Activated naive CD8-positive, alpha-beta T cell treated with anti-CD3 and anti-CD28 coated beads, Interleukin-2, amount 10 ng/mL, durations not matched to agents 7 days and 5 days (primary cell): ENCODE results near the gene KAZN. TPM values are rescaled to one million over a fixed set of nuclear protein-coding genes. Genes with fewer than 3 reads are reported as not detected.

ENCODE experiments used
- ATAC-seq: fragments of 150-1000 bp; cut with Tn5 transposase; one replicate; pipeline ENCODE4 v1.10.0; 2021; ENCODE audit warnings: low read depth, moderate library complexity
- POLR2A ChIA-PET: fragments of 350-600 bp; sonication (Branson Sonifier 250); formaldehyde crosslinking; loops from one replicate; lab custom pipeline; 2021; ENCODE audit warnings: antibody characterized with exemption; lab: Charles Lee
- DNase-seq: peaks from one replicate; pipeline ENCODE4 v3.0.0; 2021
- H3K27ac Mint-ChIP-seq: one replicate; pipeline ENCODE4 v1.8.0; 2022; ENCODE audit warnings: mild to moderate bottlenecking, mixed read lengths
- H3K27me3 Mint-ChIP-seq: one replicate; pipeline ENCODE4 v1.8.0; 2022; ENCODE audit warnings: mild to moderate bottlenecking, moderate library complexity, mixed read lengths
- H3K36me3 Mint-ChIP-seq: one replicate; pipeline ENCODE4 v1.8.0; 2021; ENCODE audit warnings: mild to moderate bottlenecking, mixed read lengths
- H3K4me1 Mint-ChIP-seq: one replicate; pipeline ENCODE4 v1.8.0; 2021; ENCODE audit warnings: mixed read lengths
- H3K4me3 Mint-ChIP-seq: one replicate; pipeline ENCODE4 v1.8.0; 2022; ENCODE audit warnings: mild to moderate bottlenecking, moderate library complexity, mixed read lengths
- H3K9me3 Mint-ChIP-seq: one replicate; pipeline ENCODE4 v1.8.0; 2021; ENCODE audit warnings: mixed read lengths
- total RNA-seq, 2 experiments: library from RNA; stranded (reverse); gene quantifications; one replicate each; pipeline ENCODE4 v1.2.3, GENCODE V29; 2021

KAZN gene
- total RNA-seq, 2 experiments from 2014 or later, result 0.91 to 1.4 TPM

- no peaks in the 10 kb centered on the region for H3K36me3 Mint-ChIP-seq
- ATAC-seq, result no peak
- no peak overlapping the region for H3K4me3 Mint-ChIP-seq
- peaks cover 3% of the 10 kb centered on the region for H3K27me3 Mint-ChIP-seq
- no peaks in the 10 kb centered on the region for H3K4me1 Mint-ChIP-seq
- H3K27ac Mint-ChIP-seq, result no peak overlapping the region
- no peaks in the 10 kb centered on the region for H3K9me3 Mint-ChIP-seq
- no peak for DNase-seq
- POLR2A ChIA-PET, result no interaction called here
Measured at GRCh38 chr1:14876747-14877146, 278.3 kb downstream of the KAZN start.

- no peaks in the 10 kb centered on the region for H3K9me3 Mint-ChIP-seq
- no peak overlapping the region for H3K4me3 Mint-ChIP-seq
- ATAC-seq, result no peak
- no peak overlapping the region for H3K27ac Mint-ChIP-seq
- no peaks in the 10 kb centered on the region for H3K4me1 Mint-ChIP-seq
- H3K27me3 Mint-ChIP-seq, result peaks cover 2% of the 10 kb centered on the region
- POLR2A ChIA-PET, result no interaction called here
- no peaks in the 10 kb centered on the region for H3K36me3 Mint-ChIP-seq
- DNase-seq, result no peak
Measured at GRCh38 chr1:14877224-14877623, 278.7 kb downstream of the KAZN start.

GRCh38 chr1:14878124-14878523 is 279.6 kb downstream of the KAZN start:
- POLR2A ChIA-PET, result no interaction called here
- no peak overlapping the region for H3K27ac Mint-ChIP-seq
- no peaks in the 10 kb centered on the region for H3K4me1 Mint-ChIP-seq
- H3K4me3 Mint-ChIP-seq, result no peak overlapping the region
- H3K36me3 Mint-ChIP-seq, result no peaks in the 10 kb centered on the region
- no peaks in the 10 kb centered on the region for H3K9me3 Mint-ChIP-seq
- ATAC-seq (no peak), DNase-seq (no peak)
- peaks cover 2% of the 10 kb centered on the region for H3K27me3 Mint-ChIP-seq

GRCh38 chr1:14878951-14879350 is 280.5 kb downstream of the KAZN start:
- DNase-seq (no peak), ATAC-seq (no peak)
- no peak overlapping the region for H3K27ac Mint-ChIP-seq
- H3K27me3 Mint-ChIP-seq, result peaks cover 2% of the 10 kb centered on the region
- no peaks in the 10 kb centered on the region for H3K36me3 Mint-ChIP-seq
- H3K4me3 Mint-ChIP-seq, result no peak overlapping the region
- no peaks in the 10 kb centered on the region for H3K4me1 Mint-ChIP-seq
- no peaks in the 10 kb centered on the region for H3K9me3 Mint-ChIP-seq
- POLR2A ChIA-PET, result no interaction called here

- Mint-ChIP-seq H3K9me3 (no peaks in the 10 kb centered on the region), H3K27ac (no peak overlapping the region), H3K4me3 (no peak overlapping the region), H3K36me3 (no peaks in the 10 kb centered on the region), H3K27me3 (peaks cover 2% of the 10 kb centered on the region), H3K4me1 (no peaks in the 10 kb centered on the region)
- ATAC-seq (no peak), DNase-seq (no peak)
- POLR2A ChIA-PET, result no interaction called here
Measured at GRCh38 chr1:14880456-14881316, 282.2 kb downstream of the KAZN start.

- Mint-ChIP-seq H3K27ac (no peak overlapping the region), H3K4me1 (no peaks in the 10 kb centered on the region), H3K36me3 (no peaks in the 10 kb centered on the region), H3K27me3 (no peaks in the 10 kb centered on the region), H3K9me3 (no peaks in the 10 kb centered on the region), H3K4me3 (no peak overlapping the region)
- DNase-seq (no peak), ATAC-seq (no peak)
- POLR2A ChIA-PET, result interaction anchor here (0.7 kb wide), 1 partner anchor 19 kb away, joined by 3 read pairs; no protein-coding TSS in a partner anchor
Measured at GRCh38 chr1:14881775-14882672, 283.5 kb downstream of the KAZN start.

GRCh38 chr1:14884614-14885175 is 286.2 kb downstream of the KAZN start:
- H3K4me1 Mint-ChIP-seq, result no peaks in the 10 kb centered on the region
- H3K27me3 Mint-ChIP-seq, result no peaks in the 10 kb centered on the region
- no peak overlapping the region for H3K27ac Mint-ChIP-seq
- H3K36me3 Mint-ChIP-seq, result no peaks in the 10 kb centered on the region
- DNase-seq (no peak), ATAC-seq (no peak)
- POLR2A ChIA-PET, result no interaction called here
- no peaks in the 10 kb centered on the region for H3K9me3 Mint-ChIP-seq
- H3K4me3 Mint-ChIP-seq, result no peak overlapping the region

GRCh38 chr1:14887044-14887566 is 288.6 kb downstream of the KAZN start:
- no peak overlapping the region for H3K27ac Mint-ChIP-seq
- no peaks in the 10 kb centered on the region for H3K9me3 Mint-ChIP-seq
- no peaks in the 10 kb centered on the region for H3K36me3 Mint-ChIP-seq
- ATAC-seq (no peak), DNase-seq (no peak)
- peaks cover 2% of the 10 kb centered on the region for H3K27me3 Mint-ChIP-seq
- POLR2A ChIA-PET, result no interaction called here
- no peaks in the 10 kb centered on the region for H3K4me1 Mint-ChIP-seq
- H3K4me3 Mint-ChIP-seq, result no peak overlapping the region

- no peaks in the 10 kb centered on the region for H3K9me3 Mint-ChIP-seq
- H3K4me3 Mint-ChIP-seq, result no peak overlapping the region
- POLR2A ChIA-PET, result no interaction called here
- H3K4me1 Mint-ChIP-seq, result no peaks in the 10 kb centered on the region
- H3K27ac Mint-ChIP-seq, result no peak overlapping the region
- no peak for ATAC-seq
- DNase-seq, result no peak
- peaks cover 2% of the 10 kb centered on the region for H3K27me3 Mint-ChIP-seq
- H3K36me3 Mint-ChIP-seq, result no peaks in the 10 kb centered on the region
Measured at GRCh38 chr1:14887764-14888350, 289.4 kb downstream of the KAZN start.

- Mint-ChIP-seq H3K36me3 (no peaks in the 10 kb centered on the region), H3K4me1 (no peaks in the 10 kb centered on the region), H3K27me3 (peaks cover 2% of the 10 kb centered on the region), H3K4me3 (no peak overlapping the region), H3K27ac (no peak overlapping the region), H3K9me3 (no peaks in the 10 kb centered on the region)
- ATAC-seq, result no peak
- DNase-seq, result no peak
- POLR2A ChIA-PET, result no interaction called here
Measured at GRCh38 chr1:14888374-14888773, 289.9 kb downstream of the KAZN start.

- peaks cover 2% of the 10 kb centered on the region for H3K27me3 Mint-ChIP-seq
- no peak overlapping the region for H3K4me3 Mint-ChIP-seq
- no peaks in the 10 kb centered on the region for H3K9me3 Mint-ChIP-seq
- DNase-seq, result no peak
- ATAC-seq, result no peak
- no peak overlapping the region for H3K27ac Mint-ChIP-seq
- POLR2A ChIA-PET, result no interaction called here
- H3K4me1 Mint-ChIP-seq, result no peaks in the 10 kb centered on the region
- H3K36me3 Mint-ChIP-seq, result no peaks in the 10 kb centered on the region
Measured at GRCh38 chr1:14889825-14890440, 291.4 kb downstream of the KAZN start.

- H3K36me3 Mint-ChIP-seq, result no peaks in the 10 kb centered on the region
- H3K4me1 Mint-ChIP-seq, result no peaks in the 10 kb centered on the region
- H3K9me3 Mint-ChIP-seq, result no peaks in the 10 kb centered on the region
- ATAC-seq (no peak), DNase-seq (no peak)
- H3K27ac Mint-ChIP-seq, result no peak overlapping the region
- H3K4me3 Mint-ChIP-seq, result no peak overlapping the region
- peaks cover 2% of the 10 kb centered on the region for H3K27me3 Mint-ChIP-seq
- POLR2A ChIA-PET, result no interaction called here
Measured at GRCh38 chr1:14891991-14892390, 293.5 kb downstream of the KAZN start.
